K562 (cell line): ENCODE measurements around the gene BCKDHB. TPM values are rescaled to one million over a fixed set of nuclear protein-coding genes. Genes with fewer than 3 reads are reported as not detected.

Source experiments
- ATAC-seq: fragments of 200-7000 bp; cut with Tn5 transposase; 3 replicates; pipeline ENCODE4 v1.9.1; 2020; ENCODE audit warnings: moderate library complexity
- BruUV-seq: library from RNA; stranded (reverse); fragments of 400-500 nt; replicated peaks from 2 replicates; lab custom pipeline; 2021; lab: Mats Ljungman, UMichigan
- CTCF ChIA-PET: fragments of 300-600 bp; formaldehyde crosslinking; extraction: SDS; loops from one replicate; lab custom pipeline; 2021; ENCODE audit warnings: low intra/inter-chr PET ratio; lab: Yijun Ruan, JAX
- POLR2A ChIA-PET: fragments of 300-600, 350-650 bp; sonication (Branson Sonifier 250); formaldehyde crosslinking; extraction: SDS; loops from one replicate; lab custom pipeline; 2021; ENCODE audit warnings: antibody characterized with exemption, inconsistent platforms; lab: Yijun Ruan, JAX
- DNase-seq, 4 experiments: peaks; one replicate each; pipeline versions ENCODE4 v3.0.0 to v3.0.0-alpha.2; 2011 to 2018; ENCODE audit warnings: low spot score in 3 of 4, mixed read lengths in 3 of 4; ENCODE audit errors: extremely low read depth in 1 of 4
- FAIRE-seq: peaks from 2 replicates; lab custom pipeline; 2011; peaks lifted over from hg19 to GRCh38; lab: Jason Lieb, UNC
- H2AFZ ChIP-seq: 2 replicates; pipeline ENCODE4 v1.6.0; 2011; ENCODE audit warnings: low read depth, low read length, control low read depth, inconsistent platforms
- H3K27ac ChIP-seq: fragments of 200-600 bp; 3 replicates; pipeline ENCODE4 v1.8.0; 2011; ENCODE audit warnings: low read depth, mild to moderate bottlenecking, control low read depth, inconsistent platforms, low read length, moderate library complexity, mixed read lengths; ENCODE audit errors: extremely low read depth
- H3K27me3 ChIP-seq, 2 experiments: fragments of 300-600 bp in 1 of 2; 2 replicates in 1 of 2; 3 replicates in 1 of 2; pipeline versions ENCODE4 v1.6.0 to v1.8.0; 2011; ENCODE audit warnings: inconsistent platforms in 2 of 2, low read length in 2 of 2, mild to moderate bottlenecking in 1 of 2, mixed read lengths in 1 of 2, moderate library complexity in 1 of 2; ENCODE audit not compliant: control insufficient read depth in 2 of 2, insufficient read depth in 2 of 2
- H3K36me3 ChIP-seq: fragments of 300-600 bp; 3 replicates; pipeline ENCODE4 v1.8.0; 2011; ENCODE audit warnings: mild to moderate bottlenecking, low read length, inconsistent platforms; ENCODE audit not compliant: control insufficient read depth, insufficient read depth
- H3K4me1 ChIP-seq, 2 experiments: fragments of 200-600 bp in 1 of 2; replicated peaks in 1 of 2; 2 replicates in 1 of 2; 3 replicates in 1 of 2; pipeline versions ENCODE4 v1.5.1 to v1.8.0; 2011; ENCODE audit warnings: inconsistent platforms in 2 of 2, low read length in 2 of 2, mild to moderate bottlenecking in 1 of 2, mixed read lengths in 1 of 2, moderate library complexity in 1 of 2; ENCODE audit not compliant: control insufficient read depth in 2 of 2, insufficient read depth in 2 of 2
- H3K4me2 ChIP-seq: 2 replicates; pipeline ENCODE4 v1.6.1; 2011; ENCODE audit warnings: low read length, control low read depth, inconsistent platforms, mixed read lengths; ENCODE audit not compliant: insufficient read depth
- H3K4me3 ChIP-seq: fragments of 200-600 bp; sonication (generic), shearing (Covaris generic); 2 replicates; pipeline ENCODE4 v1.5.1; 2016; ENCODE audit warnings: control low read depth, inconsistent platforms
- H3K79me2 ChIP-seq: fragments of 200-600 bp; 3 replicates; pipeline ENCODE4 v1.8.0; 2011; ENCODE audit warnings: low read length, inconsistent platforms; ENCODE audit not compliant: control insufficient read depth, insufficient read depth
- H3K9ac ChIP-seq, 2 experiments: 2 replicates each; pipeline versions ENCODE4 v1.6.0 to v1.6.1; 2011; ENCODE audit warnings: low read depth in 2 of 2, low read length in 2 of 2, control low read depth in 1 of 2, inconsistent platforms in 1 of 2, mild to moderate bottlenecking in 1 of 2, mixed read lengths in 1 of 2; ENCODE audit not compliant: insufficient read depth in 1 of 2
- H3K9me1 ChIP-seq: one replicate; pipeline ENCODE4 v1.6.0; 2011; ENCODE audit warnings: inconsistent platforms, mild to moderate bottlenecking, low read length, moderate library complexity; ENCODE audit not compliant: control insufficient read depth, insufficient read depth
- H3K9me3 ChIP-seq: replicated peaks from 2 replicates; pipeline ENCODE4 v1.5.1; 2011; ENCODE audit warnings: low read depth, low read length, inconsistent platforms; ENCODE audit not compliant: control insufficient read depth, insufficient read depth
- H4K20me1 ChIP-seq: replicated peaks from 2 replicates; pipeline ENCODE4 v1.6.1; 2011; ENCODE audit warnings: low read length, inconsistent platforms, mixed read lengths; ENCODE audit not compliant: control insufficient read depth, insufficient read depth
- E2F6 ChIP-seq, 2 experiments: IDR thresholded peaks; 2 replicates each; pipeline ENCODE4 v1.6.1; 2011; ENCODE audit warnings: borderline replicate concordance in 1 of 2, control low read depth in 1 of 2, low read depth in 1 of 2, low read length in 1 of 2, mild to moderate bottlenecking in 1 of 2, mixed read lengths in 1 of 2, moderate library complexity in 1 of 2; ENCODE audit not compliant: insufficient read depth in 1 of 2, insufficient read length in 1 of 2, poor library complexity in 1 of 2, severe bottlenecking in 1 of 2; ENCODE audit errors: extremely low read depth in 1 of 2
- HDAC6 ChIP-seq: IDR thresholded peaks from 2 replicates; pipeline ENCODE4 v1.6.1; 2012; ENCODE audit warnings: low read depth, mild to moderate bottlenecking, control low read depth, inconsistent platforms, low read length, moderate library complexity
- JUNB ChIP-seq: fragments of 450-650 bp; formaldehyde crosslinking; conservative IDR thresholded peaks from 2 replicates; pipeline ENCODE4 v1.4.0; 2020; ENCODE audit warnings: mild to moderate bottlenecking
- MTA1 ChIP-seq: fragments of 450-650 bp; IDR thresholded peaks from 2 replicates; pipeline ENCODE4 v1.6.1; 2017; ENCODE audit warnings: borderline replicate concordance
- NEUROD1 ChIP-seq: fragments of 150-350 bp; IDR thresholded peaks from 2 replicates; pipeline ENCODE4 v1.6.1; 2014; ENCODE audit warnings: borderline replicate concordance, low read length, low read depth; ENCODE audit not compliant: partially characterized antibody
- PCBP2 ChIP-seq: fragments of 200-400 bp; formaldehyde crosslinking; IDR thresholded peaks from 2 replicates; pipeline ENCODE4 v1.6.1; 2018; ENCODE audit warnings: low read length, low read depth, mild to moderate bottlenecking, moderate library complexity; ENCODE audit not compliant: poor library complexity, severe bottlenecking
- SAP30 ChIP-seq: fragments of 200-600 bp; sonication (generic); IDR thresholded peaks from 2 replicates; pipeline ENCODE4 v1.6.1; 2012; ENCODE audit warnings: borderline replicate concordance, low read depth, mild to moderate bottlenecking, moderate library complexity, low read length, control low read depth, inconsistent platforms; ENCODE audit not compliant: insufficient read depth, poor library complexity, severe bottlenecking
- SETDB1 ChIP-seq: IDR thresholded peaks from one replicate; pipeline ENCODE4 v1.6.1; 2012; ENCODE audit warnings: low read length, control low read depth, inconsistent platforms
- SNAPC5 ChIP-seq: fragments of 250-450 bp; sonication (Bioruptor Pico); IDR thresholded peaks from 2 replicates; pipeline ENCODE4 v1.8.0; 2021; ENCODE audit warnings: moderate library complexity, mild to moderate bottlenecking, inconsistent platforms
- TAF7 ChIP-seq: fragments of 450-650 bp; IDR thresholded peaks from 2 replicates; pipeline ENCODE4 v1.6.1; 2016; ENCODE audit warnings: missing genetic modification characterization, missing compliant biosample characterization
- ZFX ChIP-seq: sonication (generic); formaldehyde crosslinking; IDR thresholded peaks from 2 replicates; pipeline ENCODE4 v1.8.0; 2022; ENCODE audit warnings: mild to moderate bottlenecking, missing genetic modification reagents, moderate library complexity
- ZNF445 ChIP-seq: fragments of 250-450 bp; sonication (Bioruptor Pico); IDR thresholded peaks from 2 replicates; pipeline ENCODE4 v1.4.0; 2020; ENCODE audit warnings: low read depth, mild to moderate bottlenecking, moderate library complexity
- ZNF76 ChIP-seq: fragments of 250-450 bp; sonication (Bioruptor Pico); IDR thresholded peaks from 2 replicates; pipeline ENCODE4 v1.4.0; 2020; ENCODE audit warnings: mild to moderate bottlenecking, moderate library complexity, borderline replicate concordance
- in situ Hi-C: fragments of 300-500 bp; cut with MboI; formaldehyde crosslinking; loops from 4 replicates; pipeline ENCODE4 v1.15.0; 2018; ENCODE audit warnings: inconsistent platforms, mixed read lengths
- intact Hi-C: fragments of 100-400 bp; cut with micrococcal nuclease; formaldehyde crosslinking; loops from 2 replicates; pipeline ENCODE4 v1.14.2; 2022
- polyA plus RNA-seq, 8 experiments: library from polyadenylated mRNA; depleted of rRNA in 4 of 8; stranded (reverse) in 5 of 8; unstranded in 3 of 8; fragments of >200 nt; fragmentation: Nextera tagmentation in 2 of 8; fragmentation: Illumina TruSeq in 1 of 8; extraction: Ambion mirVana in 2 of 8; extraction: Trizol in 1 of 8; gene quantifications; 2 replicates each; pipeline versions ENCODE4 v1.2.1 to v1.2.3, GENCODE V29; 2011 to 2014; ENCODE audit warnings: inconsistent platforms in 1 of 8, missing spikeins in 1 of 8
- total RNA-seq, 7 experiments: library from RNA; depleted of rRNA in 6 of 7; stranded (reverse); fragments of >200 nt in 6 of 7; fragmentation: Illumina TruSeq in 2 of 7; extraction: Trizol in 2 of 7; gene quantifications; 2 replicates each; pipeline versions ENCODE4 v1.2.1 to v1.2.3, GENCODE V29; 2011 to 2021; ENCODE audit warnings: low replicate concordance in 1 of 7
- TF ChIP-seq, protein P1 (sequence below): sonication (generic); formaldehyde crosslinking; IDR thresholded peaks from 2 replicates; pipeline ENCODE4 v1.8.0; 2022; ENCODE audit warnings: mild to moderate bottlenecking, missing genetic modification reagents
- TF ChIP-seq, protein P2 (sequence below): conservative IDR thresholded peaks from 2 replicates; pipeline ENCODE4 v1.6.1; 2011; ENCODE audit warnings: low read depth, mild to moderate bottlenecking, low read length; ENCODE audit not compliant: control insufficient read depth
- TF ChIP-seq, protein P3 (sequence below): fragments of 450-650 bp; IDR thresholded peaks from 2 replicates; pipeline ENCODE4 v1.7.1; 2018; ENCODE audit warnings: mild to moderate bottlenecking, low read depth; ENCODE audit not compliant: partially characterized antibody

Gene BCKDHB
- total and polyA plus RNA-seq, 9 of the 15 experiments (the other 6 are each of a cell fraction or from before 2014, with no cell fraction given), result 4.1 to 23.7 (median 7.5) TPM

- no peak for DNase-seq
- POLR2A ChIA-PET, result interaction anchor here (0.6 to 1.1 kb wide), 2 partner anchors 11 to 769 kb away, joined by 3 to 4 read pairs; no protein-coding TSS in a partner anchor
- Histone ChIP-seq H3K79me2 (no peaks in the 10 kb centered on the region), H3K4me2 (no peak overlapping the region), H2AFZ (no peak overlapping the region), H3K9me1 (no peaks in the 10 kb centered on the region), H4K20me1 (no peaks in the 10 kb centered on the region), H3K4me1 (no peaks in the 10 kb centered on the region), H3K4me3 (no peak overlapping the region), H3K36me3 (no peaks in the 10 kb centered on the region), H3K27ac (no peak overlapping the region), H3K27me3 (no peaks in the 10 kb centered on the region), H3K9ac (no peak overlapping the region), H3K9me3 (no peaks in the 10 kb centered on the region)
- CTCF ChIA-PET, result no interaction called here
- FAIRE-seq, result no peak
- in situ Hi-C loops (no loop called here), intact Hi-C loops (no loop called here)
- BruUV-seq, result no TSS peak
- no peak for ATAC-seq
- TF ChIP-seq JUNB (CRISPR knock-in tag) (no peak), MTA1 (no peak), NEUROD1 (no peak), ZNF76 (CRISPR knock-in tag) (no peak), HDAC6 (no peak), ZNF445 (CRISPR knock-in tag) (no peak), ZFX (CRISPR knock-in tag) (no peak), PCBP2 (no peak), SETDB1 (no peak), SAP30 (no peak), SNAPC5 (CRISPR knock-in tag) (no peak), TAF7 (no peak), E2F6 (IDR thresholded peaks at IDR 0.05; ENCODE audit: borderline replicate concordance in 1 of 2, extremely low read depth in 1 of 2, insufficient read depth in 1 of 2, insufficient read length in 1 of 2, low read depth in 1 of 2, low read length in 1 of 2, poor library complexity in 1 of 2, severe bottlenecking in 1 of 2) (no peak)
- TF ChIP-seq, protein P1, sequence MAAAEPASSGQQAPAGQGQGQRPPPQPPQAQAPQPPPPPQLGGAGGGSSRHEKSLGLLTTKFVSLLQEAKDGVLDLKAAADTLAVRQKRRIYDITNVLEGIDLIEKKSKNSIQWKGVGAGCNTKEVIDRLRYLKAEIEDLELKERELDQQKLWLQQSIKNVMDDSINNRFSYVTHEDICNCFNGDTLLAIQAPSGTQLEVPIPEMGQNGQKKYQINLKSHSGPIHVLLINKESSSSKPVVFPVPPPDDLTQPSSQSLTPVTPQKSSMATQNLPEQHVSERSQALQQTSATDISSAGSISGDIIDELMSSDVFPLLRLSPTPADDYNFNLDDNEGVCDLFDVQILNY, result no peak
- TF ChIP-seq, protein P2, sequence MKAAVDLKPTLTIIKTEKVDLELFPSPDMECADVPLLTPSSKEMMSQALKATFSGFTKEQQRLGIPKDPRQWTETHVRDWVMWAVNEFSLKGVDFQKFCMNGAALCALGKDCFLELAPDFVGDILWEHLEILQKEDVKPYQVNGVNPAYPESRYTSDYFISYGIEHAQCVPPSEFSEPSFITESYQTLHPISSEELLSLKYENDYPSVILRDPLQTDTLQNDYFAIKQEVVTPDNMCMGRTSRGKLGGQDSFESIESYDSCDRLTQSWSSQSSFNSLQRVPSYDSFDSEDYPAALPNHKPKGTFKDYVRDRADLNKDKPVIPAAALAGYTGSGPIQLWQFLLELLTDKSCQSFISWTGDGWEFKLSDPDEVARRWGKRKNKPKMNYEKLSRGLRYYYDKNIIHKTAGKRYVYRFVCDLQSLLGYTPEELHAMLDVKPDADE, result no peak
- TF ChIP-seq, protein P3, sequence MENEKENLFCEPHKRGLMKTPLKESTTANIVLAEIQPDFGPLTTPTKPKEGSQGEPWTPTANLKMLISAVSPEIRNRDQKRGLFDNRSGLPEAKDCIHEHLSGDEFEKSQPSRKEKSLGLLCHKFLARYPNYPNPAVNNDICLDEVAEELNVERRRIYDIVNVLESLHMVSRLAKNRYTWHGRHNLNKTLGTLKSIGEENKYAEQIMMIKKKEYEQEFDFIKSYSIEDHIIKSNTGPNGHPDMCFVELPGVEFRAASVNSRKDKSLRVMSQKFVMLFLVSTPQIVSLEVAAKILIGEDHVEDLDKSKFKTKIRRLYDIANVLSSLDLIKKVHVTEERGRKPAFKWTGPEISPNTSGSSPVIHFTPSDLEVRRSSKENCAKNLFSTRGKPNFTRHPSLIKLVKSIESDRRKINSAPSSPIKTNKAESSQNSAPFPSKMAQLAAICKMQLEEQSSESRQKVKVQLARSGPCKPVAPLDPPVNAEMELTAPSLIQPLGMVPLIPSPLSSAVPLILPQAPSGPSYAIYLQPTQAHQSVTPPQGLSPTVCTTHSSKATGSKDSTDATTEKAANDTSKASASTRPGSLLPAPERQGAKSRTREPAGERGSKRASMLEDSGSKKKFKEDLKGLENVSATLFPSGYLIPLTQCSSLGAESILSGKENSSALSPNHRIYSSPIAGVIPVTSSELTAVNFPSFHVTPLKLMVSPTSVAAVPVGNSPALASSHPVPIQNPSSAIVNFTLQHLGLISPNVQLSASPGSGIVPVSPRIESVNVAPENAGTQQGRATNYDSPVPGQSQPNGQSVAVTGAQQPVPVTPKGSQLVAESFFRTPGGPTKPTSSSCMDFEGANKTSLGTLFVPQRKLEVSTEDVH, result no peak
Observed at GRCh38 chr6:80329496-80329895, 223.0 kb downstream of the BCKDHB start.
